ENCODE results near the gene PIGH.

DNA sequence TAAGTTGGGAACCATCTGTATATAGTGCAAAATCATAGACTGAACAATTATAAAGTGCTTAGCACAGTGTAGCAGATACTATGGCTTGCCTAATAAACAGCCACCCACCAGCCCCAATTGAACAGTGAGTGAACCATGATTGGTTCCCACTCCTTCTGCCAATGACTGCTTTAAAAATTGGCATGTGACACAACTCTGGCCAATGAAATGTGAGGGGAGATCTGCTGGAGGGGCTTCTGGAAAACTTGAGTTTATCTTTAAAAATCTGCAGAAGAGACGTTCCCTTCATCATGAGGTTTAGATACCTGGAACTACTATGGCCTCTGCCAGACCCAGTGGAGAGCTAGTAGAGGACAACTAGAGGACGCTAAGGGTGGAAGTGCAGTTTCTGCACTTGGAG is 4.7 kb downstream of the PIGH start:
- TF ChIP-seq, protein P1, sequence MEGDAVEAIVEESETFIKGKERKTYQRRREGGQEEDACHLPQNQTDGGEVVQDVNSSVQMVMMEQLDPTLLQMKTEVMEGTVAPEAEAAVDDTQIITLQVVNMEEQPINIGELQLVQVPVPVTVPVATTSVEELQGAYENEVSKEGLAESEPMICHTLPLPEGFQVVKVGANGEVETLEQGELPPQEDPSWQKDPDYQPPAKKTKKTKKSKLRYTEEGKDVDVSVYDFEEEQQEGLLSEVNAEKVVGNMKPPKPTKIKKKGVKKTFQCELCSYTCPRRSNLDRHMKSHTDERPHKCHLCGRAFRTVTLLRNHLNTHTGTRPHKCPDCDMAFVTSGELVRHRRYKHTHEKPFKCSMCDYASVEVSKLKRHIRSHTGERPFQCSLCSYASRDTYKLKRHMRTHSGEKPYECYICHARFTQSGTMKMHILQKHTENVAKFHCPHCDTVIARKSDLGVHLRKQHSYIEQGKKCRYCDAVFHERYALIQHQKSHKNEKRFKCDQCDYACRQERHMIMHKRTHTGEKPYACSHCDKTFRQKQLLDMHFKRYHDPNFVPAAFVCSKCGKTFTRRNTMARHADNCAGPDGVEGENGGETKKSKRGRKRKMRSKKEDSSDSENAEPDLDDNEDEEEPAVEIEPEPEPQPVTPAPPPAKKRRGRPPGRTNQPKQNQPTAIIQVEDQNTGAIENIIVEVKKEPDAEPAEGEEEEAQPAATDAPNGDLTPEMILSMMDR (IDR thresholded peaks at IDR 0.05): no peak
- no peak for TF ChIP-seq POLR2A (IDR thresholded peaks at IDR 0.05)

Measured in lower leg skin (tissue), 3 donors.